ENCODE measurements around the gene HACD4.
"Not testable (repeated sequence)": the region's sequence is repeated elsewhere in the genome, so short reads cannot be mapped to it uniquely, and the experiment has no call there.

Gene HACD4

GRCh38 chr9:20973246-20973947, 58.0 kb downstream of the HACD4 start:
- not testable (repeated sequence) for DNase-seq (ENCODE audit: low spot score)

- DNase-seq (ENCODE audit: low spot score): no peak
Measured at GRCh38 chr9:20972684-20973083, 58.8 kb downstream of the HACD4 start.

GRCh38 chr9:20962536-20963225, 68.8 kb downstream of the HACD4 start:
- DNase-seq (ENCODE audit: low spot score): no peak

GRCh38 chr9:20950707-20951106, 80.7 kb downstream of the HACD4 start:
- DNase-seq (ENCODE audit: low spot score): no peak

Data from left forelimb (tissue), 1 donor.